Measurements from ENCODE around the gene RC3H2.
"Not testable (repeated sequence)": the region's sequence is repeated elsewhere in the genome, so short reads cannot be mapped to it uniquely, and the experiment has no call there.

RC3H2 gene

GRCh38 chr9:122846371-122846940 lies 58.7 kb downstream of the RC3H2 start:
- DNase-seq (no peak), ATAC-seq (peak; percentile 47)

- no peak for DNase-seq
- ATAC-seq, result no peak
These were observed 60.0 kb downstream of the RC3H2 start for GRCh38 chr9:122845116-122845515.

- DNase-seq (no peak), ATAC-seq (no peak)
These were observed 61.0 kb downstream of the RC3H2 start for GRCh38 chr9:122844137-122844536.

GRCh38 chr9:122841501-122841900 lies 63.7 kb downstream of the RC3H2 start:
- DNase-seq (no peak), ATAC-seq (no peak)

- DNase-seq, ATAC-seq: not testable (repeated sequence)
These were observed 66.7 kb downstream of the RC3H2 start for GRCh38 chr9:122838441-122838840.

- DNase-seq (no peak), ATAC-seq (no peak)
These were observed 67.8 kb downstream of the RC3H2 start for GRCh38 chr9:122837266-122837850.

GRCh38 chr9:122835313-122835731 lies 69.8 kb downstream of the RC3H2 start:
- peak; percentile 21 for DNase-seq
- peak; percentile 59 for ATAC-seq

- ATAC-seq (no peak), DNase-seq (no peak)
These were observed 73.0 kb downstream of the RC3H2 start for GRCh38 chr9:122832194-122832593.

- not testable (repeated sequence) for ATAC-seq, DNase-seq
These were observed 76.2 kb downstream of the RC3H2 start for GRCh38 chr9:122828965-122829284.

- DNase-seq (no peak), ATAC-seq (no peak)
These were observed 77.4 kb downstream of the RC3H2 start for GRCh38 chr9:122827761-122828093.

- DNase-seq (no peak), ATAC-seq (no peak)
These were observed 82.2 kb downstream of the RC3H2 start for GRCh38 chr9:122822938-122823337.

GRCh38 chr9:122822056-122822455 lies 83.1 kb downstream of the RC3H2 start:
- no peak for ATAC-seq
- no peak for DNase-seq

GRCh38 chr9:122821278-122821943 lies 83.7 kb downstream of the RC3H2 start:
- no peak for DNase-seq
- no peak for ATAC-seq

- ATAC-seq, result no peak
- DNase-seq, result no peak
These were observed 84.7 kb downstream of the RC3H2 start for GRCh38 chr9:122820490-122820845.

- DNase-seq (no peak), ATAC-seq (no peak)
These were observed 85.2 kb downstream of the RC3H2 start for GRCh38 chr9:122819791-122820489.

GRCh38 chr9:122819326-122819725 lies 85.8 kb downstream of the RC3H2 start:
- ATAC-seq (no peak), DNase-seq (no peak)

GRCh38 chr9:122816163-122816867 lies 88.8 kb downstream of the RC3H2 start:
- ATAC-seq, result peak; percentile 78
- peak; percentile 44 for DNase-seq

- no peak for ATAC-seq
- DNase-seq, result no peak
These were observed 89.6 kb downstream of the RC3H2 start for GRCh38 chr9:122815544-122815943.

GRCh38 chr9:122814545-122814944 lies 90.6 kb downstream of the RC3H2 start:
- ATAC-seq (no peak), DNase-seq (no peak)

- no peak for DNase-seq
- no peak for ATAC-seq
These were observed 92.4 kb downstream of the RC3H2 start for GRCh38 chr9:122812736-122813135.

- ATAC-seq, result peak; percentile 46
- DNase-seq, result peak; percentile 70
These were observed 94.7 kb downstream of the RC3H2 start for GRCh38 chr9:122810306-122810946.

- not testable (repeated sequence) for DNase-seq, ATAC-seq
These were observed 95.9 kb downstream of the RC3H2 start for GRCh38 chr9:122809261-122809660.
